HUES64 (cell line): ENCODE measurements around the gene PDE4B.

Experiments
- H3K27ac ChIP-seq: 2 replicates; pipeline ENCODE4 v1.7.0; 2013; ENCODE audit warnings: low read depth, low read length, inconsistent platforms
- H3K27me3 ChIP-seq: 2 replicates; pipeline ENCODE4 v1.6.1; 2013; ENCODE audit warnings: mild to moderate bottlenecking, low read length; ENCODE audit not compliant: insufficient read depth
- H3K36me3 ChIP-seq: 2 replicates; pipeline ENCODE4 v1.6.1; 2013; ENCODE audit warnings: mild to moderate bottlenecking, low read length; ENCODE audit not compliant: insufficient read depth
- H3K4me1 ChIP-seq: 2 replicates; pipeline ENCODE4 v1.6.1; 2013; ENCODE audit warnings: mild to moderate bottlenecking, low read length, moderate library complexity; ENCODE audit not compliant: insufficient read depth
- H3K4me3 ChIP-seq: 2 replicates; pipeline ENCODE4 v1.5.1; 2013; ENCODE audit warnings: mild to moderate bottlenecking, low read length, moderate library complexity
- H3K9ac ChIP-seq: 2 replicates; pipeline ENCODE4 v1.6.1; 2013; ENCODE audit warnings: mild to moderate bottlenecking, low read depth, low read length
- H3K9me3 ChIP-seq: 2 replicates; pipeline ENCODE4 v1.6.1; 2013; ENCODE audit warnings: low read depth, low read length; ENCODE audit not compliant: insufficient read depth
- WGBS: fragments of 150-250, 120-280 bp; methylation state at CpG from one replicate; pipeline ENCODE4 v1.1.7; 2013; ENCODE audit warnings: missing lambda C conversion rate; 5-methylcytosine and 5-hydroxymethylcytosine counted together

The PDE4B gene

DNA sequence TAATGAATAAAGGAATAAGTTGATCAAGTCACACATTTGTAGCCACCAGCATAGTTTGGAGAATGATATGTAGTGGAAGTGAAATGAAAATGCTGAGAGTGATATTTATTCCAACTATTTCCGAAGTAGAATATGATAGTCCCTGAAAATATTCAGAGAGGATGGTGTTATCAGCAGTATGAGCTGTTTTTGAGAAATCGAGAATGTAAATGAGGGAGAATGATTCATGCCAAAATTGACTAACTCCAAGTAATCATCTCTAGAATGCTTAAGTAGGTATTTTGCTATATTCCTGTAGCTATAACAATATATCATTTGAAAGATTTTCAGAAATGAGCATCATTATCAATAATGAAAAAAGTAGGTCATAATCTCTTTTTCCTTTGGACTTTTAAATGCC, 178.9 kb downstream of the PDE4B start:
- Histone ChIP-seq H3K9me3 (peaks cover 18% of the 10 kb centered on the region), H3K9ac (no peak overlapping the region), H3K4me1 (no peaks in the 10 kb centered on the region), H3K36me3 (no peaks in the 10 kb centered on the region), H3K4me3 (no peak overlapping the region), H3K27me3 (no peaks in the 10 kb centered on the region), H3K27ac (no peak overlapping the region)
- WGBS, result 92% methylated on average over 2 of the region's 2 CpGs

DNA sequence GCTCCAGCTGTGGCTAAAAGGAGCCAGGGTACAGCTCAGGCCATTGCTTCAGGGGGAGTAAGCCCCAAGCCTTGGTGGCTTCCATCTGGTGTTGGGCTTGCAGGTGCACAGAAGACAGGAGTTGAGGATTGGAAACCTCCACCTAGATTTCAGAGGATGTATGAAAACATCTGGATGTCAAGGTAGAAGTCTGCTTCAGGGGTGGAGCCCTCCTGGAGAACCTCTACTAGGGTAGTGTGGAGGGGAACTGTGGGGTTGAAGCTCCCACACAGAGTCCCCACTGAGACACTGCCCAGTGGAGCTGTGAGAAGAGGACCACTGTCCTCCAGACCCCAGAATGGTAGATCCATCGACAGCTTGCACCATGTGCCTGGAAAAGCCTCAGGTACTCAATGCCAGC, 183.0 kb downstream of the PDE4B start:
- Histone ChIP-seq H3K9me3 (peaks cover 23% of the 10 kb centered on the region), H3K4me1 (no peaks in the 10 kb centered on the region), H3K27me3 (no peaks in the 10 kb centered on the region), H3K9ac (no peak overlapping the region), H3K36me3 (no peaks in the 10 kb centered on the region), H3K27ac (no peak overlapping the region), H3K4me3 (no peak overlapping the region)
- 84% methylated on average over 1 of the region's 1 CpG for WGBS

DNA sequence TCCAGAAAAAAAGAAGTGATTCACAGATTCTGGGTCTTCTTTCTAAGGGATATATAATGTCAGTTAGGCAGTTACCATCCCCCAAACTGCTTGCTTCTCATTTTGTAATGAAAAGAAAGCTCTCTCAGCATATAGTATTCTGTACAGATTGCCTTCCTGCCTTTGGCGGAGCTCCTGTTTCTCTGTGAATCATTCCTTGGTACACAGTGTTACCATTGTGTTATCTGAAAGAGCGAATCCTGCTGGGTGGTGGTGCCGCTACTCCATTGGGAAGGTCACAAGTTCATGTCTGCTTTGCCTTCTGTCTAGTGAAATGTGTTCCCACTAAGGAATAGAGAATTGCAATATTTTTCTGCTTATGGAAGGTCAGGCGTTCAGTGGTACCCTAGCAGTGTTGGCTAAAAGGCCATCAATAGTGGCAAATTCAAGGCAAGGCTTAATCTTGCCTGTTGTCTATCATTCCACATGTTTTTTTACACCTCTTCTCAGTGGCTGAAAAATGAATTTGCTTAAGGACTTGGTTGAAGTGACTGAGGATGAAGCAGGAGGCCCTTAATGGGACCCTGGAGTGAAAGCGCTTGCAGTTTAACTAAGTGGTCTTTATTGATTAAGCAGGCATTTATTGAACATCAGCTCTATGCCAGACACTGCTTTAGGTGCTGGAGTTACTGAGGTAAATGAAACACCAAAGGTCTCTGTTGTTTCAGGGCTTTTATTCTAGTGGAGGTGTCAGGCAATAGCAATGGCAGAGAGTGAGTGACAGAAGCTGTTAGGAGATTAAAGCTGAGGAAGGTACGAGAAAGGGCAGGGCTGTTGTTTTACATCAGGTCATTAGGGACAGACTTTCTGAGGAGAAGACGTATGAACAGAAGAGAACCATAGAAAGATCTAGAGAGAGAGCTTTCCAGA, 186.7 kb downstream of the PDE4B start:
- Histone ChIP-seq H3K36me3 (no peaks in the 10 kb centered on the region), H3K9ac (no peak overlapping the region), H3K27ac (no peak overlapping the region), H3K27me3 (no peaks in the 10 kb centered on the region), H3K4me3 (no peak overlapping the region), H3K4me1 (no peaks in the 10 kb centered on the region), H3K9me3 (peaks cover 23% of the 10 kb centered on the region)
- 89% methylated on average over 7 of the region's 7 CpGs for WGBS

DNA sequence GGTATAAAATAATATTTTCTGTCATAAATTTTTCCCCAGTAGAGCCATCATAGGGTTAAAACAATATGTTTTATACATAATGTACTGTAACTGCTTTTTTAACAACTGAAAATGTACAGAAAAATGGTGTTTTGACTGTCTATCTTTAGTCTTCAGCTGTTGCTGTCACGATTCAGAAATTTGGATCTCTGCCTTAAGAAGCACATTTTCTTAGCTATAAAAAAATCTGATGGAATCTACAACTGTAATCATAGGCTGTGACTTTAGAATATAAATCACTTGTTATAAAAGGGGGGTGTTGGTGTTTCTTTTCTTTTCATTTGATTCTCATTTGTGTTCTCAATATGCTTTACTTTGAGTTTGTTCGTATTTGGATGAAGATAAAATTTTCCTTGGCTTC, 187.5 kb downstream of the PDE4B start:
- H3K9ac ChIP-seq, result no peak overlapping the region
- no peak overlapping the region for H3K4me3 ChIP-seq
- H3K36me3 ChIP-seq, result no peaks in the 10 kb centered on the region
- no peak overlapping the region for H3K27ac ChIP-seq
- H3K27me3 ChIP-seq, result no peaks in the 10 kb centered on the region
- peaks cover 18% of the 10 kb centered on the region for H3K9me3 ChIP-seq
- 100% methylated on average over 1 of the region's 2 CpGs for WGBS
- H3K4me1 ChIP-seq, result no peaks in the 10 kb centered on the region

DNA sequence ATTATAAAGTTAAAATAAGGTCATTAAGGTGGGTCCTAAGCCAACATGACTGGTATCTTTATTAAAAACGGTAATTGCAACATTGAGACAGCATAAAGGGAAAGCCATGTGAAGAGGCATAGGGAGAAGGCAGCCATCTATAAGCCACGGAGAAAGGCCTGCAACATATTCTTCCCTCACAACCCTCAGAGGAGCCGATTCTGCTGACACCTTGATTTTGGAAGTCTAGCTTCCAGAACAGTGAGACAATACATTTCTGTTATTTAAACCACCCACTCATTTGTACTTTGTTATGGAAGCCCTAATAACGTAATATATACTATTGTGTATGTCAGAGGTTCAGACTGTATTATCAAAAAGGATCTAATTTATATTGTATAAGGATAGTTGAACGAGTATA, 190.8 kb downstream of the PDE4B start:
- no peak overlapping the region for H3K4me3 ChIP-seq
- no peaks in the 10 kb centered on the region for H3K4me1 ChIP-seq
- H3K27ac ChIP-seq, result no peak overlapping the region
- WGBS, result 88% methylated on average over 5 of the region's 5 CpGs
- no peaks in the 10 kb centered on the region for H3K36me3 ChIP-seq
- no peaks in the 10 kb centered on the region for H3K9me3 ChIP-seq
- H3K9ac ChIP-seq, result no peak overlapping the region
- no peaks in the 10 kb centered on the region for H3K27me3 ChIP-seq

DNA sequence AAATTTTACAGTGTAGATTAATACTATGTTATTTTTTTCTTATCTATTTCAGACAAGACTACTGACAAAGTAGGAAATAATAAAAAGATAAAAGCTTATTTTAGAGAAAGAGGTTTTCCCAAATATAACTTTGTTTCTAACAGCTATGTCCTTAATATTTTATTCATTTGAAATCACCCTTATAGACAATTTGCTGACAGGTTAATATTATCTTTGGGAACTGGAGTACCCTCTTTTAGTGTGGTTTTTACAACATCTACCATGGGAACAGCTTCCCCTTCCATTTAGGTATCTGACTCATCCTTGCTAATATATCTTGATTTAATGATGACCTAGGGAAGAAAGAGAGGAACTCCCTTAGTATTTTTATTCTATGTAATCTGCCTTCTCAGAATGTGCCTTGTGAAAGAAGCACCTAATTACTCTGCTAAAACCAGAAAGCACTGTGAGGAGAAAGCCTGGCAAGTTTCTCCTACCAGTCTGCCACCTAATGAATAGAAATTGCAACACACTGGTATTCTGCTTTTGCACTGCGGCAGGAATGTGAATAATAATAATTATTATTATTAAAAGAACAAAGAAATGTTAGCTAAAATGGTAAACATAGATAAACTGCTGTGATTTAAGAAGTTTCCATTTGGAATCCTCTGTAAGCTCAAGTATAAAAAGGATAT, 192.8 kb downstream of the PDE4B start:
- no CpG with 5 or more reads among the region's 1 CpG for WGBS
- no peaks in the 10 kb centered on the region for H3K9me3 ChIP-seq
- no peaks in the 10 kb centered on the region for H3K4me1 ChIP-seq
- no peak overlapping the region for H3K9ac ChIP-seq
- H3K4me3 ChIP-seq, result no peak overlapping the region
- no peak overlapping the region for H3K27ac ChIP-seq
- no peaks in the 10 kb centered on the region for H3K36me3 ChIP-seq
- H3K27me3 ChIP-seq, result no peaks in the 10 kb centered on the region

DNA sequence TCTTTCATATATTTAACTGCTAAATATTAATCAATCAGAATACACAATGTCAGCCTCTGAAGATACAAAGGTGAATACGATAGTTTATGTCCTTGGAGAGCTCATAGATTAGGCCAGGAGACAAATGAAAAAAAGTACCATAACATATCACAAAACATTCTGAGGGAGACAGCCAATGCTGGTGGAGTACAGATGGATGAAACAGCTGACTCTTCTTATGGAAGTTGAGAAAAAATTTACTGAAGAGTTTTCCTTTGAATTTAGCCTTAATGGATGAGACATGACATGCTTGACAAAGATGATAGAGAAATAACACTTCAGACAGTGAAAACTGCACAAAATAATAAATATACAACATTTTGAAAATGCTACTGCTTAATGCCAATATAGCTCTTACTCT, 193.5 kb downstream of the PDE4B start:
- Histone ChIP-seq H3K4me3 (no peak overlapping the region), H3K4me1 (no peaks in the 10 kb centered on the region), H3K27ac (no peak overlapping the region), H3K36me3 (no peaks in the 10 kb centered on the region), H3K27me3 (no peaks in the 10 kb centered on the region), H3K9ac (no peak overlapping the region), H3K9me3 (no peaks in the 10 kb centered on the region)
- WGBS, result 100% methylated on average over 1 of the region's 1 CpG

DNA sequence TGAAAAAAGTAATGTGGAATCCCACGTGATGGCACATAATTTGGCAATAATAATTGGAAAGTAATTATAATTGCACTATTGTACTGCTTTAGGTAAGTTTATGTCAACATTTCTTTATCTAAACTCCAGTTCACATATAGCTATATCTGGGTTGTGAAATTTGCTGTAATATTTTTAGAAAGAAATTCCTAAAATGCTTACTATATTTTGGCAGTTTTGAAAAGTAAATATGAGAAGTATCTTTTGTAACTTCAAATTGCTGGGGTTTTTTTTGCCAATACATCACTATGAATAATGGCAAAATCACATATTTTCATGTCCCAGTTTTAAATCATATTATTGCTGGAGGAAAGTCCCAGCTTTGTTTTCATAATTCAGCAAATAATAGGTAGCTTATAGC, 197.5 kb downstream of the PDE4B start:
- 100% methylated on average over 1 of the region's 1 CpG for WGBS
- Histone ChIP-seq H3K9ac (no peak overlapping the region), H3K27me3 (no peaks in the 10 kb centered on the region), H3K4me1 (no peaks in the 10 kb centered on the region), H3K27ac (no peak overlapping the region), H3K4me3 (no peak overlapping the region), H3K36me3 (no peaks in the 10 kb centered on the region), H3K9me3 (no peaks in the 10 kb centered on the region)

DNA sequence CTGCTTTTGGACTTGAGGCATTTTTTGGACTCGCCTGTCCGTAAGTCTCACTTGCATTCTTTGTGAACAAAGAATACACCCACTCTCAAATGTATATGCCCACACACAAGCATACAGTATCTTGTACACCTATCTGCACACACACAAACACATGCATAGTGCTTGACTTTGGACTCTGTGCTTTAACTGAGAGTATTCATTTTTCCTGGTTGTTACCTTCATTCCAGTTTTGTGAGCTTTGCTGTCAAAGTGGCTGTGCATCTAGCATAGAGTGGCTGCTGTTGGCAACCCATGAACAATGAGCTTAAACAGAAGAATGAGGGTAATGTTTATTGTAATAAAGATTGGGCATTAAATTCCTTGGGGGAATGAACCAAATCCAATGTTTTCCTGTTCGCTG, 199.0 kb downstream of the PDE4B start:
- Histone ChIP-seq H3K27me3 (no peaks in the 10 kb centered on the region), H3K36me3 (no peaks in the 10 kb centered on the region), H3K9me3 (no peaks in the 10 kb centered on the region), H3K27ac (no peak overlapping the region), H3K4me3 (no peak overlapping the region), H3K9ac (no peak overlapping the region), H3K4me1 (no peaks in the 10 kb centered on the region)
- 93% methylated on average over 3 of the region's 3 CpGs for WGBS

DNA sequence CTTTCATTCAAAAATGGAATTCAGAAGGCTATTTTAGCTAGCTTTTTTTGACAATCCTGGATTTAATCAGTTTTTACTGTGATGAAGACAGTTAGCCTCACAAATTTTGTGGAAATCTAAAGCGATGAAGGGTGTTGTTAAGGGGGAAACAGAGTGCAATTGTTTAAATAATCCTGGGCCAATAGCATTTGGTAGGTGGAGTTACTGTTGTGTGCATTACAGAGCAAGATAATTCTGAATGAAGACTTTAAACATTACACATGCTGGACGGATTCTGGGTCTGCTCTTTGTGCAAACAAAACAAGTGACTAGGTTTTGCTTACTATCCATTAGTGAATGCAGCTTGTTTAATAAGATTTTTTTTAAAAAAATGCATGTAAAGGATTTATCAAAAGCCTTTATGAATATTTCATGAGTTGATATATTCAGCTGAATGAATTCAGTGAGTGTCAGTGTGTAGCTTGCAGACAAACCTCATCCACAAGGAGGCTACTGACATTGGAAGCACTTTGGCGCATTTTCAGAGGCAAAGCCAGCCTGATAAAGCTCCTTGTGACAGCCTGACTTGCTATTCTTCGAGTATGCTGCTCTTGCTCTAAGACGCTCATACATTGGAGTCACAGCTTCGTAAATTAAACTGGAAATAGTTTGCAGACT, 199.6 kb downstream of the PDE4B start:
- 92% methylated on average over 6 of the region's 6 CpGs for WGBS
- no peak overlapping the region for H3K9ac ChIP-seq
- no peaks in the 10 kb centered on the region for H3K4me1 ChIP-seq
- H3K9me3 ChIP-seq, result no peaks in the 10 kb centered on the region
- no peaks in the 10 kb centered on the region for H3K27me3 ChIP-seq
- H3K4me3 ChIP-seq, result no peak overlapping the region
- no peaks in the 10 kb centered on the region for H3K36me3 ChIP-seq
- no peak overlapping the region for H3K27ac ChIP-seq

DNA sequence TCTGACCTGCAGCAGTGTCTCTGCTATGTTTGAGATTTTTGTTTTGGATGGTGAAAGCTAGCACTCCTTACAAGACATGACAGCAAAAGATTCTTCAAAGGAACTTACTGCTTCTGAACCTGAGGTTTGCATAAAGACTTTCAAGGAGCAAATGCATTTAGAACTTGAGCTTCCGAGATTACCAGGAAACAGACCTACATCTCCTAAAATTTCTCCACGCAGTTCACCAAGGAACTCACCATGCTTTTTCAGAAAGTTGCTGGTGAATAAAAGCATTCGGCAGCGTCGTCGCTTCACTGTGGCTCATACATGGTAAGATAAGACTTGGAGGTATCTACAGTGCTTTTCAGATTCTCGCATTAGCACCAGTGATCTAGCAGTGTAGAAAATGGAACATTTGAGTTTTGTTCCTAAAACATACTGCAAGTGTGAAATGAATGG, 200.2 kb downstream of the PDE4B start:
- no peaks in the 10 kb centered on the region for H3K36me3 ChIP-seq
- H3K4me3 ChIP-seq, result no peak overlapping the region
- 89% methylated on average over 7 of the region's 7 CpGs for WGBS
- no peaks in the 10 kb centered on the region for H3K27me3 ChIP-seq
- no peaks in the 10 kb centered on the region for H3K4me1 ChIP-seq
- no peak overlapping the region for H3K9ac ChIP-seq
- no peak overlapping the region for H3K27ac ChIP-seq
- H3K9me3 ChIP-seq, result no peaks in the 10 kb centered on the region
